PC-9 (cell line): ENCODE data around the gene PKN2. TPM values are rescaled to one million over a fixed set of nuclear protein-coding genes. Genes with fewer than 3 reads are reported as not detected.

Experiments
- BruUV-seq: library from RNA; stranded (reverse); fragments of 400-500 nt; replicated peaks from 2 replicates; lab custom pipeline; 2021; lab: Mats Ljungman, UMichigan
- CTCF ChIA-PET: fragments of 300-600 bp; sonication (Branson Sonifier 250); formaldehyde crosslinking; loops from one replicate; lab custom pipeline; 2022; ENCODE audit warnings: antibody characterized with exemption; lab: Charles Lee
- POLR2A ChIA-PET: fragments of 300-600 bp; sonication (Branson Sonifier 250); formaldehyde crosslinking; loops from one replicate; lab custom pipeline; 2022; ENCODE audit warnings: antibody characterized with exemption; ENCODE audit not compliant: unreplicated experiment; lab: Charles Lee
- DNase-seq, 2 experiments: peaks; one replicate each; pipeline versions ENCODE4 v3.0.0 to v3.0.0-alpha.2; 2015 to 2022; ENCODE audit warnings: mixed read lengths in 1 of 2
- H2AFZ ChIP-seq: fragments of 200-600 bp; sonication (generic); 2 replicates; pipeline ENCODE4 v1.8.1; 2017; ENCODE audit warnings: antibody characterized with exemption
- H3F3A ChIP-seq: fragments of 200-600 bp; sonication (generic); 2 replicates; pipeline ENCODE4 v1.8.1; 2017; ENCODE audit warnings: antibody characterized with exemption, mild to moderate bottlenecking, low read depth; ENCODE audit not compliant: insufficient read depth
- H3K27ac ChIP-seq: fragments of 200-600 bp; sonication (generic); 2 replicates; pipeline ENCODE4 v1.6.1; 2016; ENCODE audit warnings: mixed run types
- H3K27me3 ChIP-seq: fragments of 200-600 bp; sonication (generic); 2 replicates; pipeline ENCODE4 v1.6.1; 2016; ENCODE audit warnings: low read depth, mixed run types; ENCODE audit not compliant: insufficient read depth
- H3K36me3 ChIP-seq: fragments of 200-600 bp; sonication (generic); 2 replicates; pipeline ENCODE4 v1.6.1; 2016; ENCODE audit warnings: low read depth, mixed run types
- H3K4me1 ChIP-seq: fragments of 200-600 bp; sonication (generic); replicated peaks from 2 replicates; pipeline ENCODE4 v1.6.1; 2016; ENCODE audit warnings: mixed run types; ENCODE audit not compliant: insufficient read depth
- H3K4me2 ChIP-seq: fragments of 200-600 bp; sonication (generic); 2 replicates; pipeline ENCODE4 v1.6.1; 2017; ENCODE audit warnings: mixed run types
- H3K4me3 ChIP-seq: fragments of 200-600 bp; sonication (generic); 2 replicates; pipeline ENCODE4 v1.6.1; 2016; ENCODE audit warnings: mixed run types
- H3K79me2 ChIP-seq: fragments of 200-600 bp; sonication (generic); 2 replicates; pipeline ENCODE4 v1.6.1; 2017; ENCODE audit warnings: low read depth, mixed run types
- H3K9me2 ChIP-seq: fragments of 200-600 bp; sonication (generic); 2 replicates; pipeline ENCODE4 v1.8.1; 2017; ENCODE audit warnings: mild to moderate bottlenecking; ENCODE audit not compliant: insufficient read depth
- H3K9me3 ChIP-seq: fragments of 200-600 bp; sonication (generic); 2 replicates; pipeline ENCODE4 v1.8.1; 2016; ENCODE audit warnings: low read depth; ENCODE audit not compliant: insufficient read depth
- H4K20me1 ChIP-seq: fragments of 200-600 bp; sonication (generic); 2 replicates; pipeline ENCODE4 v1.8.1; 2017; ENCODE audit not compliant: insufficient read depth
- EZH2 ChIP-seq: fragments of 200-600 bp; sonication (generic); IDR thresholded peaks from 2 replicates; pipeline ENCODE4 v1.8.0; 2017; ENCODE audit warnings: antibody characterized with exemption, low read depth
- intact Hi-C: fragments of 100-400 bp; cut with micrococcal nuclease; formaldehyde crosslinking; loops from one replicate; pipeline ENCODE4 v1.10.0; 2022; ENCODE audit not compliant: unreplicated experiment
- total RNA-seq: library from RNA; stranded (reverse); gene quantifications from 2 replicates; pipeline ENCODE4 v1.2.3, GENCODE V29; 2021
- TF ChIP-seq, protein P1 (sequence below): fragments of 200-600 bp; sonication (generic); conservative IDR thresholded peaks from 2 replicates; pipeline ENCODE4 v1.6.1; 2017; ENCODE audit warnings: mixed run types, antibody characterized with exemption, mild to moderate bottlenecking, moderate library complexity

PKN2 gene
- total RNA-seq, 1 experiment from 2014 or later = 79.3 TPM

DNA sequence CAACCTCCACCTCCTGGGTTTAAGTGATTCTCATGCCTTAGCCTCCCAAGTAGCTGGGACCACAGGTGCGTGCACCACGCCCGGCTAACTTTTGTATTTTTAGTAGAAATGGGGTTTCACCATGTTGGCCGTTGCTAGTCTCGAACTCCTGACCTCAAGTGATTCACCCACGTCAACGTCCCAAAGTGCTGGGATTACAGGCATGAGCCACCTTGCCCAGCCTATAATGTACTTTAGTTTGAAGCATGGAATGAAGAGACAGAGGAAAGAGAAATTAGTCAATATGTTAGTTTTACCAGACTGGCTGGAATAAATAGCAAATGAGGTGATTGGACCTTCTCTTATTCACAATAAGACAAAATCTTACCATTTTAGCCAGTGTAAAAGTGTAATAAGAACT lies 118.3 kb downstream of the PKN2 start:
- intact Hi-C loops = no loop called here
- no peak overlapping the region for H2AFZ ChIP-seq
- H3F3A ChIP-seq = peaks cover 35% of the 10 kb centered on the region
- peak overlapping the region; percentile 29 for H3K4me2 ChIP-seq
- no peaks in the 10 kb centered on the region for H4K20me1 ChIP-seq
- TF ChIP-seq, protein P1, sequence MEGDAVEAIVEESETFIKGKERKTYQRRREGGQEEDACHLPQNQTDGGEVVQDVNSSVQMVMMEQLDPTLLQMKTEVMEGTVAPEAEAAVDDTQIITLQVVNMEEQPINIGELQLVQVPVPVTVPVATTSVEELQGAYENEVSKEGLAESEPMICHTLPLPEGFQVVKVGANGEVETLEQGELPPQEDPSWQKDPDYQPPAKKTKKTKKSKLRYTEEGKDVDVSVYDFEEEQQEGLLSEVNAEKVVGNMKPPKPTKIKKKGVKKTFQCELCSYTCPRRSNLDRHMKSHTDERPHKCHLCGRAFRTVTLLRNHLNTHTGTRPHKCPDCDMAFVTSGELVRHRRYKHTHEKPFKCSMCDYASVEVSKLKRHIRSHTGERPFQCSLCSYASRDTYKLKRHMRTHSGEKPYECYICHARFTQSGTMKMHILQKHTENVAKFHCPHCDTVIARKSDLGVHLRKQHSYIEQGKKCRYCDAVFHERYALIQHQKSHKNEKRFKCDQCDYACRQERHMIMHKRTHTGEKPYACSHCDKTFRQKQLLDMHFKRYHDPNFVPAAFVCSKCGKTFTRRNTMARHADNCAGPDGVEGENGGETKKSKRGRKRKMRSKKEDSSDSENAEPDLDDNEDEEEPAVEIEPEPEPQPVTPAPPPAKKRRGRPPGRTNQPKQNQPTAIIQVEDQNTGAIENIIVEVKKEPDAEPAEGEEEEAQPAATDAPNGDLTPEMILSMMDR = no peak
- no peak for TF ChIP-seq EZH2
- no peaks in the 10 kb centered on the region for H3K27me3 ChIP-seq
- peaks cover 11% of the 10 kb centered on the region for H3K79me2 ChIP-seq
- ChIA-PET POLR2A (interaction anchor here (0.7 kb wide), 1 partner anchor 119 kb away, joined by 4 read pairs; the partner anchor contains the start of gene PKN2), CTCF (no interaction called here)
- H3K4me3 ChIP-seq = no peak overlapping the region
- DNase-seq = no peak
- H3K4me1 ChIP-seq = peaks cover 20% of the 10 kb centered on the region
- peak overlapping the region; percentile 70 for H3K27ac ChIP-seq
- TSS peak; percentile 39 for BruUV-seq
- H3K9me2 ChIP-seq = no peaks in the 10 kb centered on the region
- peaks cover 62% of the 10 kb centered on the region for H3K36me3 ChIP-seq
- H3K9me3 ChIP-seq = peaks cover 27% of the 10 kb centered on the region

DNA sequence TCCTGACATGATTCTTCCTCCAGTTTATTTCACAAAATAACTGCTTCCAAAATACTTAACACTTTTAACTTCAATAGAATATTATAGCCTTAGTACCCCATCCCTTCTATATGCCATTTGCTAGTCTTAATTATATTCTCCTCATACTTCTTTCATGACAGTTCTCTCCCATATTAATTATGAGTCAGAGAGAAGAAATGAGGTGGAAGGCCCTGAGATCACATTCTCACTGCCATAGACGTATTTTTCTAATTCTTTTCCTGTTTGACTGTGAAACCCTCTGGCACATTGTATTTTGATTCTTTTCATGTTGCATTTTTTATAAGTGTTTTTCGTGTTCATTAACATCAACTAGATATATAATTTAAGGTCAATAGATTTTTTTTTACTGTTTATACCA lies 118.9 kb downstream of the PKN2 start:
- H3K9me3 ChIP-seq = peaks cover 27% of the 10 kb centered on the region
- DNase-seq = peak in 1 of 2 experiments; percentile 83
- ChIA-PET CTCF (no interaction called here), POLR2A (no interaction called here)
- no peaks in the 10 kb centered on the region for H3K27me3 ChIP-seq
- H3K27ac ChIP-seq = peak overlapping the region; percentile 70
- no TSS peak for BruUV-seq
- H3K4me1 ChIP-seq = peaks cover 20% of the 10 kb centered on the region
- H3K9me2 ChIP-seq = no peaks in the 10 kb centered on the region
- intact Hi-C loops = no loop called here
- H3K79me2 ChIP-seq = peaks cover 11% of the 10 kb centered on the region
- peaks cover 35% of the 10 kb centered on the region for H3F3A ChIP-seq
- TF ChIP-seq, protein P1 = no peak
- TF ChIP-seq EZH2 = no peak
- H4K20me1 ChIP-seq = no peaks in the 10 kb centered on the region
- H2AFZ ChIP-seq = no peak overlapping the region
- no peak overlapping the region for H3K4me3 ChIP-seq
- peak overlapping the region; percentile 29 for H3K4me2 ChIP-seq
- peaks cover 59% of the 10 kb centered on the region for H3K36me3 ChIP-seq

DNA sequence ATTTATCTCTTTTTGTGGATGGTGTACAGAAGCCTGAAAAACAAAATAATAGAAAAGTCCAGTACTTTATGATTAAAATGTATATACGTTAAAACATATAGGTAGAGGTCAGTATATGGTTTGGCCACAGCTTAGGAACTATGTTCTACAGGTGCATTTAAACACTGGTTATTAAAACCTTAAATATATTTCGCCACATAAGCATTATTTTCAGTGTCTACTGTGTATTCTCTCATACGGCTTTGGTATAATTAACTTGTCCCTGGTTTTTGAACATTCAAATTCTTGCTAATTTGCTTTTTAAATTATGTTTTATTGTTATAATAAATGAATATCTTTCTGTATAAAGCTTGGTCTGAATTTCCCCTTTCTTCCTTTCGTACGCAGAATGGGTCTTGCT lies 119.4 kb downstream of the PKN2 start:
- Histone ChIP-seq H2AFZ (no peak overlapping the region), H3K27me3 (no peaks in the 10 kb centered on the region), H3K9me3 (peaks cover 27% of the 10 kb centered on the region), H3F3A (peaks cover 35% of the 10 kb centered on the region), H3K36me3 (peaks cover 59% of the 10 kb centered on the region), H4K20me1 (no peaks in the 10 kb centered on the region), H3K27ac (peak overlapping the region; percentile 70), H3K79me2 (peaks cover 11% of the 10 kb centered on the region), H3K4me3 (no peak overlapping the region), H3K4me1 (peaks cover 20% of the 10 kb centered on the region), H3K4me2 (peak overlapping the region; percentile 29), H3K9me2 (no peaks in the 10 kb centered on the region)
- BruUV-seq = no TSS peak
- TF ChIP-seq, protein P1 = no peak
- TF ChIP-seq EZH2 = no peak
- POLR2A ChIA-PET = no interaction called here
- intact Hi-C loops = no loop called here
- DNase-seq = no peak
- CTCF ChIA-PET = no interaction called here
